Activated CD8-positive, alpha-beta memory T cell treated with anti-CD3 and anti-CD28 coated beads, Interleukin-2, amount 50 U/mL, for 1 hour (primary cell): ENCODE results near the gene MC4R.
"Not testable (repeated sequence)": the region's sequence is repeated elsewhere in the genome, so short reads cannot be mapped to it uniquely, and the experiment has no call there.

Source experiments
- DNase-seq: peaks from one replicate; pipeline ENCODE4 v3.0.0-alpha.2; 2020; ENCODE audit errors: extremely low read depth

Gene MC4R

DNA sequence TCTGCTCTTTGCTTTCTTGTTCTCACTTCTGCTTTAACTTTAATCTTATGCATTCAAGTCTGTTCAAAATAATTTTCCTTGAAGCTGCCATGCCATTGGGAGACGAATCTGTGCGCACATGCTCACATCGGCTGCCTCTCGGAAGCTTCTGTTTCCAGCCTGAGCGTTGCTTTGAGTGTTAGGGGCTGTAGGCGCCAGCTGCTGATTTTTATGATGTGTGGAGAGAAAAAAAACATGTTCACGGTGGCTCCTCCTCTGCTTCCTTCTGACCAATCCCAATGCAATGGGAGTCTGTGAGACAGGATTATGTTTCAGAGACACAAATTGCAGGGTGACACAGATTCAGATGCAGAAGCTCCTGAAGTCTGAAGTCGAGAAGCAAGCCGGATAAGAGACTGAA lies at the start of gene MC4R:
Gene MC4R, minus strand, starts transcription at position 180 of the 400 bp plus-strand sequence. CDS start 426 bp downstream, outside the sequence.
- DNase-seq, result no peak

DNA sequence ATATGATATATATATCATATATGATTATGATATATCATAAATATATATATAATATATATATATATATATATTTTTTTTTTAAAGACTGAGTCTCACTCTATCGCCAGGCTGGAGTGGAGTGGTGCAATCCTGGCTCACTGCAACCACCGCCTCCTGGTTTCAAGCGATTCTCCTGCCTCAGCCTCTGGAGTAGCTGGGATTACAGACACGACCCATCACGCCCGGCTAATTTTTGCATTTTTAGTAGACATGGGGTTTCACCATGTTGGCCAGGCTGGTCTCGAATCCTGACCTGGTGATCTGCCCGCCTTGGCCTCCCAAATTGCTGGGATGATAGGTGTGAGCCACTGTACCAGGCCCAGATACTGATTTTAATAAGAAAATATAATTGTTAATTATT lies 49.7 kb upstream of the MC4R start:
- not testable (repeated sequence) for DNase-seq

DNA sequence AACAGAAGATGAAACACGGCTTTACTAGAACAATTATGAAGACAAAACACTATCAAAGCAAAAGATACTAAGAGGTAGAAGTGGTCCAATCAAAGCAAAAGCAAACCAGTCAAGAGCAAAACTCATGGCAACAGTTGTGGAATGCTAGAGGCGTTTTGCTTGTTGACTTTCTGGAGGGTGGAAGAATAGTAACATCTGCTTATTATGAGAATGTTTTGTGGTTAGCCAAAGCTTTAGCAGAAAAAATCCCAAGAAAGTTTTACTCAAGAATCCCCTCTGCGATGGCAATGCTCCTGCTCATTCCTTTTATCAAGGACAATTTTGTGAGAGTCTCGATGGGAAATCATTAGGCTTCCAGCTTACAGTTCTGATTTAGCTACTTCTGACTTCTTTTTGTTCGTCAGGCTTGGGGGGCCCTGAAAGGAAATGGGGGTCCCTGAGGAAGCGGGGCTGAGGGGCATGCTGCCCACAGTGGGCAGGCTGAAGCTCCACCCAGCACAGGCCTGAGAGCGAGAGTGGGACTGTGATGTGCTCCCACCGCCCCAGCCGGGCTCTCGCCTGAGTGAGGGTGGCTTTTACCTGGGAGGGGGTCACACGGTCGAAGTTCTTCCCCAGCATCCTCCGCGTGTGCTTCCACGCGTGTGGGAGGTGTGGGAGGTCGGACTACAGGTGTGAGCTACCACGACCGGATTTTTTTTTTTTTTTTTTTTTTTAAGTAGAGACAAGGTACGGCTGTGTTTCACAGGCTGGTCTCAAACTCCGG lies 49.0 kb upstream of the MC4R start:
- DNase-seq, result no peak

DNA sequence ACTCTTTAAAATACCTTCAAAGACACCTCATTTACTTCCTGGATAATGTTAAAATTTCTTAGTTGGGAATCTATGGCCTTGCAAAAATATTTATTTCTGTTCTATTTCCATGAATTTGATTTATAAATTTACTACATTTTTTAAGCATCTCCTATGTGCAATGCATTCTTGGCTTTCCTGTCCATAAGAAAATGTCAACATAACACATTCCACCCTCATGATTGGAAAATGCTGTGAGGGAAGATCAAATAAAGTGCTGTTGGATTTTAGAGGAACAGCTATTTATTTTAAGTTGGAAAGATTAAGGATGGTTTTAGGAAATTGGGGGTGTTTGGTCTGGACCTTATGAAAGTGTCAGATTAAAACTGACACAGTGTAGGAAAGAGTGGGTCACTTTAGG lies 45.4 kb upstream of the MC4R start:
- no peak for DNase-seq

GRCh38 chr18:60413944-60414547 lies 41.5 kb upstream of the MC4R start:
- DNase-seq, result no peak

- no peak for DNase-seq
Measured at GRCh38 chr18:60411715-60412114, 39.1 kb upstream of the MC4R start.

GRCh38 chr18:60406721-60407120 lies 34.1 kb upstream of the MC4R start:
- DNase-seq, result no peak

GRCh38 chr18:60404486-60405085 lies 32.0 kb upstream of the MC4R start:
- no peak for DNase-seq

GRCh38 chr18:60401346-60401745 lies 28.8 kb upstream of the MC4R start:
- DNase-seq, result no peak

GRCh38 chr18:60391571-60392226 lies 19.1 kb upstream of the MC4R start:
- no peak for DNase-seq

DNA sequence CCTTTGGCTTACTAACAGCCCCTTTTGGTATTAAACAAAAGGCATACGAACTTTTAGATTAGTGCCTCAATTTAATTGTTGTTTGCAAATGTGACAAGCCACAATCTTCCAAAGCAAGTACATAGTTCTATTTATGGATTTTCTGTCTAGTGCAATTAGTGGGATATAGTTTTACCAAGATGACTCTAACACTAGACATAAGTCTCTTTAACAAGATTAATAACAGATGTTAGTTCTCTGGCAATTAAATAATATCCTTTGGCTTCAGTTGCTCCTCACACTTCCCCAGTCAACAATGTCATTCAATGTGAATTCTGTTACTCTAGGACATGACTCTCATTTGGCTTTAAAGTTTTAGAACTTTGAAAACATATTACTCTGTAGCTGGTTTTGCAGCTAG lies 16.7 kb upstream of the MC4R start:
- no peak for DNase-seq

- no peak for DNase-seq
Measured at GRCh38 chr18:60385693-60386092, 13.1 kb upstream of the MC4R start.

GRCh38 chr18:60383893-60384292 lies 11.3 kb upstream of the MC4R start:
- no peak for DNase-seq

- DNase-seq, result no peak
Measured at GRCh38 chr18:60377778-60378469, 5.3 kb upstream of the MC4R start.

DNA sequence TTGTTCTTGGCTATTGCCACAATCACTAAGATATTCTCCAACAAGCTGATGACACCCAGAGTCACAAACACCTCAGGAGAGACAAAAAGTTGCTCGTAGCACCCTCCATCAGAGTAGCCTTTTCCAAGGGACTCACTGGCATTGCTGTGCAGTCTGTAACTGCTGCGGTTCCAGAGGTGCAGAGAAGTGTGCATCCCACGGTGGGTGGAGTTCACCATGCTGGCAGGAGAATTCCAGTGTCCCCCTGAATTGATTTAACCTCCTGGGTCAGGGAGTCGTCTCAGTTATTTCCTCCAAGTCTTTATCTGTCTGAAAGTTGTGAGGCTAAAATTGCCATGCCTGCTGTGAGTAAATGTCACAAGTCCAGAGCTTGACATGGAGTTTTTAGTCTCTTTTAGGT lies 443 bp downstream of the MC4R start:
- DNase-seq, result no peak

DNA sequence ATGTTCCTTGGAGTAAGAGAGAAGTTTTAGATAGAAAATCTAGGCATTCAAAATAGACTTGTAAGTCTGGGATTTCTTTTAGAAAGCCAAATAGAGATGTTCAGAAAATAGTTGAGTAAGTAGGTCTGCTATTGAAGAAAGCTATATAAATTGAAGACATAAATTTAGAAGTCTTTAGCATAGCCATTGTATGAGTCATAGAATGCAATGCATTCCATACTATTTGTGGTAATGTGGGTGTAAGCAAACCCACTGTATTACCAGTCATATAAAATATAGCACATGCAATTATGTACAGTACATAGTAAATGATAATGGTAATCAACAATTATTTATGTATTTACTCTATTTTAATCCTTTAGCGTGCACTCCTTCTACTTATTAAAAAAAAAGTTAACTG lies 14.1 kb downstream of the MC4R start:
- no peak for DNase-seq

- no peak for DNase-seq
Measured at GRCh38 chr18:60350941-60351340, 21.6 kb downstream of the MC4R start.

GRCh38 chr18:60350150-60350549 lies 22.4 kb downstream of the MC4R start:
- no peak for DNase-seq

DNA sequence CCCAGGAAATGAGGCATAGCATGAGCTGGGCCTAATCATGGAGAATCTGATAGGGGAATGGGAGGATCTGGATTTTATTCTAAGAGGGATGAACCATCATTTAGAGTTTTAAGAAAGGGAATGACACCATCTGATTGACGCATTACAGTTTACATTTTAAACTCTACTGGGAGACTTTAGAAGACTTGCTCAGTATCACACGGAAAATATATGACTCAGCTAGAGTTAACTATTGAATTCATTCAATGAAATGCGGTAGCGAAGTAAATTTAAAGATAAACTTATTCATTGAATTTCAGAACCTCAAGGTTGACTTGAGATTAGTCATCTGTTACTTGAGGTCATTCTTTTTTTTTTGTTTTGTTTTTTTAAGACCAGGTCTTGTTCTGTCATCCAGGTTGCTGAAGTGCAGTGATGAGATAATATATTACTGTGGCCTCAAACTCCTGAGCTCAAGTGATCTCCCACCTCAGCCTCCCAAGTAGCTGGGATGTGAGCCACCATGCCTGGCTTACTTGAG lies 25.0 kb downstream of the MC4R start:
- DNase-seq, result no peak

DNA sequence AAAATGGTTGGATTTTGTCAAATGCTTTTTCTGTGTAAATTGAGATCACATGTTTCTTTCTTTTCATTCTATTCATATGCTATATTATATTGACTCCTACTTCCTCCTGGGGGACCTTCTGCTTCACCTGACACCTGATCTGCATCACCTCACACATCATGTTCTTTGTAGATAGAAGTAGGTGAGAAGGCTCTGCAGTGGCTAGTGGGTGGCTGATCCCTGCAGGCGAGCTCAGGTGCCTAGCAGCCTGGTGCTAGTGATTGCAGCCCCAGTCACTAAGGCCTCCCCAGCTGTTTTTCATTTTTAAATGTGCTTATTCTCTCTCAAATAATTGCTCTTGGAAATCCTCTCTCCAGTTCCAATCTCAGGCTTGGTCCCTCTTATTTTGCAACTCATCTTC lies 33.6 kb downstream of the MC4R start:
- no peak for DNase-seq

DNA sequence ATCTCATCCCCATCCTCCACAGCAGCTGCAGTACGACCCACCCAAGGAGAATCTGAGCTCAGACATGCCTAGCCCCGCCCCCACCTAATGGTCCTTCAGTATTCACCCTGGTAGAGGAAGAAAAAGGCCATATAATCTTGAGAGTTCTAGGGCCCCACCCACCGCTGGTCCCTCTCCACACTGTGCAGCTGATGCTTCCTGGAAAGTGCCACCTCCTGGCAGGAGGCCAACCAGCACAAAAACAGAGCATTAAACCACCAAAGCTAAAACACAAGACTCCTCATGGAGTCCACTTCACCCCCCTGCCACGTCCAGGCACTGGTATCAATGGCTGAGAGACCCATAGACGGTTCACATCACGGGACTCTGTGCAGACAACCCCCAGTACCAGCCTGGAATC lies 40.7 kb downstream of the MC4R start:
- no peak for DNase-seq

DNA sequence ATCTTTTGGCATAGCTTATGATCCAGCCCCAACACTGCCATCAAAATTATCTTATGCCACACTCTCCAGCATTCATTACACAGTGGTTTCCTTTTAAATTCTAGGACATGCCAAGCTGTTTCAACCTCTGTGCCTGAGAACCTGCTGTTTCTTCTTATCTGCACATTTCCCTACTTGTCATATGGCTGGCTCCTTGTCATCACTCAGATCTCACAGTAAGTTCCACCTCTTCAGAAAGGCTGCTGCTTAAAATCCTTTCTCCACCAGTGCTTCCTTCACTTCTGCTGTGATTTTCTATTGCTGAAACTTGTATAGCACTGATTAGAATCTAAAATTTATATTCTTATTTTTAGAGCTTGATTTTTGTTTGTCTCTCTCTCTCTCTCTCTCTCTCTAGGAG lies 43.4 kb downstream of the MC4R start:
- DNase-seq, result no peak
